Activated T-helper 2 cell treated with anti-CD3 and anti-CD28 coated beads, Interferon-gamma antibody, Interleukin-2, Interleukin-4, amounts not matched to agents 10 μg/mL and 5 μg/mL and 100 μg/mL, durations not matched to agents 14 hours and 24 hours and 36 hours (primary cell): Measurements from ENCODE around the gene NOB1. TPM values are rescaled to one million over a fixed set of nuclear protein-coding genes. Genes with fewer than 3 reads are reported as not detected.

Experiments
- total RNA-seq: library from RNA; stranded (reverse); gene quantifications from 2 replicates; pipeline ENCODE4 v1.2.3, GENCODE V29; 2022

Gene NOB1
- total RNA-seq, 1 donor from 2014 or later: 106 TPM

Other genes starting within 250 kb of the NOB1 start
- 49.2 and 54.0 TPM in 2 replicates for gene NFAT5, start 189.0 kb downstream of the NOB1 start, total RNA-seq
- gene NQO1, start 28.4 kb downstream of the NOB1 start, total RNA-seq: 9.0 and 9.2 TPM in 2 replicates
- 59.0 and 61.7 TPM in 2 replicates for gene WWP2, start 7.4 kb upstream of the NOB1 start, total RNA-seq
- gene CLEC18A, start 196.4 kb upstream of the NOB1 start, total RNA-seq: 0.23 and 0.43 TPM in 2 replicates